Activated T-helper 1 cell treated with anti-CD3 and anti-CD28 coated beads, Interleukin-12 subunit alpha, Interleukin-12 subunit beta, Interleukin-2, Interleukin-4 antibody, amounts not matched to agents 30 ng/mL and 10 ng/mL and 1 ng/mL, durations not matched to agents 14 hours and 24 hours and 36 hours (primary cell): ENCODE results near the gene MED15. TPM values are rescaled to one million over a fixed set of nuclear protein-coding genes. Genes with fewer than 3 reads are reported as not detected.
"Not testable (repeated sequence)": the region's sequence is repeated elsewhere in the genome, so short reads cannot be mapped to it uniquely, and the experiment has no call there.

Source experiments
- DNase-seq: peaks from one replicate; pipeline ENCODE4 v3.0.0; 2021; ENCODE audit warnings: low spot score
- H3K27ac Mint-ChIP-seq: one replicate; pipeline ENCODE4 v1.8.0; 2021; ENCODE audit warnings: mild to moderate bottlenecking, mixed read lengths
- H3K27me3 Mint-ChIP-seq: one replicate; pipeline ENCODE4 v1.8.0; 2022; ENCODE audit warnings: mild to moderate bottlenecking, moderate library complexity, mixed read lengths; ENCODE audit not compliant: insufficient read depth
- H3K36me3 Mint-ChIP-seq: one replicate; pipeline ENCODE4 v1.8.0; 2021; ENCODE audit warnings: low read depth, mixed read lengths
- H3K4me1 Mint-ChIP-seq: one replicate; pipeline ENCODE4 v1.8.0; 2021; ENCODE audit warnings: low read depth, mixed read lengths
- H3K4me3 Mint-ChIP-seq: one replicate; pipeline ENCODE4 v1.8.0; 2021; ENCODE audit warnings: mild to moderate bottlenecking, moderate library complexity, mixed read lengths
- H3K9me3 Mint-ChIP-seq: one replicate; pipeline ENCODE4 v1.8.0; 2021; ENCODE audit warnings: mixed read lengths
- intact Hi-C: fragments of 100-400 bp; cut with micrococcal nuclease; formaldehyde crosslinking; loops from one replicate; pipeline ENCODE4 v1.15.1; 2024
- total RNA-seq: library from RNA; stranded (reverse); gene quantifications from 2 replicates; pipeline ENCODE4 v1.2.3, GENCODE V29; 2022

The MED15 gene
- total RNA-seq, 1 donor from 2014 or later: 110 TPM

GRCh38 chr22:20585639-20586402, 78.4 kb downstream of the MED15 start:
- H3K4me3 Mint-ChIP-seq: no peak overlapping the region
- DNase-seq: no peak
- H3K9me3 Mint-ChIP-seq: no peaks in the 10 kb centered on the region
- no peak overlapping the region for H3K27ac Mint-ChIP-seq
- H3K27me3 Mint-ChIP-seq: no peaks in the 10 kb centered on the region
- peaks cover 6% of the 10 kb centered on the region for H3K36me3 Mint-ChIP-seq
- intact Hi-C loops: no loop called here
- H3K4me1 Mint-ChIP-seq: no peaks in the 10 kb centered on the region

GRCh38 chr22:20586403-20586745, 79.0 kb downstream of the MED15 start:
- no peak for DNase-seq
- intact Hi-C loops: no loop called here
- Mint-ChIP-seq H3K4me3 (no peak overlapping the region), H3K27me3 (no peaks in the 10 kb centered on the region), H3K9me3 (no peaks in the 10 kb centered on the region), H3K4me1 (no peaks in the 10 kb centered on the region), H3K27ac (no peak overlapping the region), H3K36me3 (peaks cover 6% of the 10 kb centered on the region)

- no peak for DNase-seq
- Mint-ChIP-seq H3K27ac (no peak overlapping the region), H3K27me3 (no peaks in the 10 kb centered on the region), H3K4me1 (no peaks in the 10 kb centered on the region), H3K9me3 (no peaks in the 10 kb centered on the region), H3K36me3 (peaks cover 6% of the 10 kb centered on the region), H3K4me3 (no peak overlapping the region)
- intact Hi-C loops: no loop called here
Observed at GRCh38 chr22:20587206-20587958, 80.0 kb downstream of the MED15 start.

- DNase-seq: no peak
- Mint-ChIP-seq H3K4me1 (no peaks in the 10 kb centered on the region), H3K27me3 (no peaks in the 10 kb centered on the region), H3K36me3 (peaks cover 6% of the 10 kb centered on the region), H3K4me3 (no peak overlapping the region), H3K27ac (no peak overlapping the region), H3K9me3 (no peaks in the 10 kb centered on the region)
- intact Hi-C loops: no loop called here
Observed at GRCh38 chr22:20588092-20588842, 80.9 kb downstream of the MED15 start.

- Mint-ChIP-seq H3K9me3 (no peaks in the 10 kb centered on the region), H3K27ac (no peak overlapping the region)
Observed at GRCh38 chr22:20588843-20589581, 81.6 kb downstream of the MED15 start.

GRCh38 chr22:20589614-20590476, 82.4 kb downstream of the MED15 start:
- DNase-seq: no peak
- Mint-ChIP-seq H3K27me3 (no peaks in the 10 kb centered on the region), H3K27ac (no peak overlapping the region), H3K4me3 (no peak overlapping the region), H3K9me3 (no peaks in the 10 kb centered on the region), H3K36me3 (no peaks in the 10 kb centered on the region), H3K4me1 (no peaks in the 10 kb centered on the region)
- intact Hi-C loops: no loop called here

More at GRCh38 chr22:20588843-20589581, 81.6 kb downstream of the MED15 start:
- DNase-seq: no peak
- Mint-ChIP-seq H3K27me3 (no peaks in the 10 kb centered on the region), H3K4me3 (no peak overlapping the region), H3K4me1 (no peaks in the 10 kb centered on the region), H3K36me3 (peaks cover 2% of the 10 kb centered on the region)
- intact Hi-C loops: no loop called here

- no peak for DNase-seq
- H3K9me3 Mint-ChIP-seq: no peaks in the 10 kb centered on the region
- H3K4me3 Mint-ChIP-seq: no peak overlapping the region
- no peak overlapping the region for H3K27ac Mint-ChIP-seq
- intact Hi-C loops: no loop called here
- no peaks in the 10 kb centered on the region for H3K27me3 Mint-ChIP-seq
- H3K36me3 Mint-ChIP-seq: no peaks in the 10 kb centered on the region
- H3K4me1 Mint-ChIP-seq: no peaks in the 10 kb centered on the region
Observed at GRCh38 chr22:20590477-20591294, 83.3 kb downstream of the MED15 start.

- no peaks in the 10 kb centered on the region for H3K9me3 Mint-ChIP-seq
- DNase-seq: no peak
- H3K27ac Mint-ChIP-seq: no peak overlapping the region
- intact Hi-C loops: no loop called here
- H3K4me3 Mint-ChIP-seq: no peak overlapping the region
- H3K4me1 Mint-ChIP-seq: no peaks in the 10 kb centered on the region
- no peaks in the 10 kb centered on the region for H3K36me3 Mint-ChIP-seq
- H3K27me3 Mint-ChIP-seq: no peaks in the 10 kb centered on the region
Observed at GRCh38 chr22:20591295-20591645, 83.9 kb downstream of the MED15 start.

- no peaks in the 10 kb centered on the region for H3K9me3 Mint-ChIP-seq
- no peaks in the 10 kb centered on the region for H3K27me3 Mint-ChIP-seq
- no peak overlapping the region for H3K27ac Mint-ChIP-seq
- no peak overlapping the region for H3K4me3 Mint-ChIP-seq
- no peaks in the 10 kb centered on the region for H3K4me1 Mint-ChIP-seq
- intact Hi-C loops: no loop called here
- no peak for DNase-seq
- H3K36me3 Mint-ChIP-seq: no peaks in the 10 kb centered on the region
Observed at GRCh38 chr22:20591660-20592310, 84.4 kb downstream of the MED15 start.

- H3K9me3 Mint-ChIP-seq, intact Hi-C loops, H3K27me3 Mint-ChIP-seq, H3K27ac Mint-ChIP-seq, H3K36me3 Mint-ChIP-seq, H3K4me3 Mint-ChIP-seq, H3K4me1 Mint-ChIP-seq, DNase-seq: not testable (repeated sequence)
Observed at GRCh38 chr22:20594038-20594437, 86.6 kb downstream of the MED15 start.

- H3K4me3 Mint-ChIP-seq, H3K27ac Mint-ChIP-seq, H3K27me3 Mint-ChIP-seq, H3K9me3 Mint-ChIP-seq, H3K36me3 Mint-ChIP-seq, H3K4me1 Mint-ChIP-seq, DNase-seq, intact Hi-C loops: not testable (repeated sequence)
Observed at GRCh38 chr22:20594486-20594885, 87.1 kb downstream of the MED15 start.
